Measurements from ENCODE around the gene ZCCHC10. TPM values are rescaled to one million over a fixed set of nuclear protein-coding genes. Genes with fewer than 3 reads are reported as not detected.
"Not testable (repeated sequence)": the region's sequence is repeated elsewhere in the genome, so short reads cannot be mapped to it uniquely, and the experiment has no call there.

ZCCHC10 gene
- total and polyA plus RNA-seq, 8 donors = 20.7 to 34.6 (median 29.2) TPM

DNA sequence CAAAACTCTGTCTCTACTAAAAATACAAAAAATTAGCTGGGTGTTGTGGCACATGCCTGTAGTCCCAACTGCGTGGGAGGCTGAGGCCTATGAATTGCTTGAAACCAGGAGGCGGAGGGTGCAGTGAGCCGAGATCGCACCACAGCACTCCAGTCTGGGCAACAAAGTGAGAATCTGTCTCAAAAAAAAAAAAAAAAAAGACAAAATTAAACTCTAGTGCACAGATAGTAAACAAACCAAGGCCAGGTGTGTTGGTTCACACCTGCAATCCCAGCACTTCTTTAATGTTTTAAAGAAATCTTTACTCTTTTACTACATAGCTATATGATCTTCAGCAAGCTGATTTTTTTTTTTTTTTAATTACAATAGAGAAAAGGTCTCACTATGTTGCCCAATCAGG, 8.4 kb downstream of the ZCCHC10 start:
- H3K4me1 ChIP-seq = no peaks in the 10 kb centered on the region
- ATAC-seq = no peak
- no peaks in the 10 kb centered on the region for H3K27me3 ChIP-seq
- no peaks in the 10 kb centered on the region for H3K9me3 ChIP-seq
- H3K36me3 ChIP-seq = peaks cover 0 to 49% of the 10 kb centered on the region in 2 donors
- H3K4me3 ChIP-seq = no peak overlapping the region
- no peak overlapping the region for H3K27ac ChIP-seq
- intact Hi-C loops (cut with DNase I) = no loop called here
- DNase-seq = no peak
- TF ChIP-seq CTCF (IDR thresholded peaks at IDR 0.05) = no peak

- no peak for TF ChIP-seq CTCF (IDR thresholded peaks at IDR 0.05)
- Histone ChIP-seq H3K4me3 (no peak overlapping the region), H3K27ac (no peak overlapping the region), H3K9me3 (no peaks in the 10 kb centered on the region), H3K4me1 (no peaks in the 10 kb centered on the region), H3K27me3 (no peaks in the 10 kb centered on the region), H3K36me3 (peaks cover 0 to 33% of the 10 kb centered on the region in 2 donors)
- no peak for ATAC-seq
- intact Hi-C loops (cut with DNase I) = no loop called here
- no peak for DNase-seq
These were observed 10.9 kb downstream of the ZCCHC10 start for GRCh38 chr5:133015466-133015865.

GRCh38 chr5:133008455-133008854, 17.9 kb downstream of the ZCCHC10 start:
- peaks cover 0 to 41% of the 10 kb centered on the region in 2 donors for H3K36me3 ChIP-seq

DNA sequence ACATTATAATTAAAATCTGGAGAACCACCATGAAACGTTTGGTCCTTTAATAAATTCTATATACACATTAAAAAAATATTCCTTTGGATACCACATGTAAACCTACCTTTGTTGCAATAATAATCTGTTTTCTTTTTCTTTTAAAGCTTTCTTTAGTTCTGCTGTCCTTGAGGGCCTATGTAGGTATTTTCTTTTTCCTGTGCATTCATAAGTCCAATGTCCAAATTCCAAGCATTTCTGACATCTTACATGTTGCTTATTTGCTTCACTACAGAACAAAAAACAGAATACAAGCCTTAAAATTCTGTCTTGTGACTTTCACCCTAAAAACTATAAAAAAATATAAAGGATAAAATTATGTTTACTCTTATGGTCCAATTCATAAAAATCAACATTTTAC, 19.7 kb downstream of the ZCCHC10 start:
- Histone ChIP-seq H3K36me3 (peaks cover 0 to 56% of the 10 kb centered on the region in 2 donors), H3K27me3 (no peaks in the 10 kb centered on the region), H3K27ac (no peak overlapping the region), H3K4me3 (no peak overlapping the region), H3K9me3 (no peaks in the 10 kb centered on the region), H3K4me1 (no peaks in the 10 kb centered on the region)
- ATAC-seq (no peak), DNase-seq (no peak)
- TF ChIP-seq CTCF (IDR thresholded peaks at IDR 0.05) = no peak
- intact Hi-C loops (cut with DNase I) = no loop called here

More at GRCh38 chr5:133008455-133008854, 17.9 kb downstream of the ZCCHC10 start:
- H3K27ac ChIP-seq; ATAC-seq; H3K27me3 ChIP-seq; H3K9me3 ChIP-seq; intact Hi-C loops (cut with DNase I); H3K4me1 ChIP-seq; DNase-seq; H3K4me3 ChIP-seq: not testable (repeated sequence)

- Histone ChIP-seq H3K27me3 (no peaks in the 10 kb centered on the region), H3K4me1 (no peaks in the 10 kb centered on the region), H3K36me3 (peaks cover 0 to 40% of the 10 kb centered on the region in 2 donors), H3K4me3 (no peak overlapping the region), H3K27ac (no peak overlapping the region), H3K9me3 (no peaks in the 10 kb centered on the region)
- ATAC-seq (no peak), DNase-seq (no peak)
- no peak for TF ChIP-seq CTCF (IDR thresholded peaks at IDR 0.05)
- intact Hi-C loops (cut with DNase I) = no loop called here
These were observed 27.1 kb downstream of the ZCCHC10 start for GRCh38 chr5:132999246-132999645.

GRCh38 chr5:132998556-132998955, 27.8 kb downstream of the ZCCHC10 start:
- no peak for ATAC-seq

More at GRCh38 chr5:132998556-132998955, 27.8 kb downstream of the ZCCHC10 start:
- no peak for DNase-seq
- H3K9me3 ChIP-seq = no peaks in the 10 kb centered on the region
- no peaks in the 10 kb centered on the region for H3K27me3 ChIP-seq
- H3K27ac ChIP-seq = no peak overlapping the region
- no peak overlapping the region for H3K4me3 ChIP-seq
- TF ChIP-seq CTCF (IDR thresholded peaks at IDR 0.05) = no peak
- no peaks in the 10 kb centered on the region for H3K4me1 ChIP-seq
- intact Hi-C loops (cut with DNase I) = no loop called here
- peaks cover 0 to 33% of the 10 kb centered on the region in 2 donors for H3K36me3 ChIP-seq

Data from left lung (tissue), 10 donors.